ENCODE data around the gene WNT7A.

The WNT7A gene

GRCh38 chr3:13883681-13884080 is 3.8 kb upstream of the WNT7A start:
- H3K36me3 ChIP-seq (ENCODE audit: insufficient read depth, low read length) = no peaks in the 10 kb centered on the region
- WGBS = 66% methylated on average over 2 of the region's 2 CpGs
- H3K9me3 ChIP-seq (ENCODE audit: insufficient read depth, low read depth, low read length) = no peaks in the 10 kb centered on the region
- no peaks in the 10 kb centered on the region; the same call in 1 of the 2 replicates for H3K4me1 ChIP-seq (ENCODE audit: insufficient read depth, low read length)
- H3K27ac ChIP-seq (ENCODE audit: low read depth, low read length) = no peak overlapping the region
- no peak overlapping the region for H3K4me3 ChIP-seq (ENCODE audit: low read length)
- H3K27me3 ChIP-seq (ENCODE audit: insufficient read depth, low read length) = peaks cover 75% of the 10 kb centered on the region
- no peak overlapping the region for H3K9ac ChIP-seq (ENCODE audit: low read depth, low read length)

GRCh38 chr3:13882876-13883275 is 3.0 kb upstream of the WNT7A start:
- Histone ChIP-seq H3K36me3 (ENCODE audit: insufficient read depth, low read length) (no peaks in the 10 kb centered on the region), H3K9me3 (ENCODE audit: insufficient read depth, low read depth, low read length) (no peaks in the 10 kb centered on the region)
- WGBS = 98% methylated on average over 3 of the region's 3 CpGs

DNA sequence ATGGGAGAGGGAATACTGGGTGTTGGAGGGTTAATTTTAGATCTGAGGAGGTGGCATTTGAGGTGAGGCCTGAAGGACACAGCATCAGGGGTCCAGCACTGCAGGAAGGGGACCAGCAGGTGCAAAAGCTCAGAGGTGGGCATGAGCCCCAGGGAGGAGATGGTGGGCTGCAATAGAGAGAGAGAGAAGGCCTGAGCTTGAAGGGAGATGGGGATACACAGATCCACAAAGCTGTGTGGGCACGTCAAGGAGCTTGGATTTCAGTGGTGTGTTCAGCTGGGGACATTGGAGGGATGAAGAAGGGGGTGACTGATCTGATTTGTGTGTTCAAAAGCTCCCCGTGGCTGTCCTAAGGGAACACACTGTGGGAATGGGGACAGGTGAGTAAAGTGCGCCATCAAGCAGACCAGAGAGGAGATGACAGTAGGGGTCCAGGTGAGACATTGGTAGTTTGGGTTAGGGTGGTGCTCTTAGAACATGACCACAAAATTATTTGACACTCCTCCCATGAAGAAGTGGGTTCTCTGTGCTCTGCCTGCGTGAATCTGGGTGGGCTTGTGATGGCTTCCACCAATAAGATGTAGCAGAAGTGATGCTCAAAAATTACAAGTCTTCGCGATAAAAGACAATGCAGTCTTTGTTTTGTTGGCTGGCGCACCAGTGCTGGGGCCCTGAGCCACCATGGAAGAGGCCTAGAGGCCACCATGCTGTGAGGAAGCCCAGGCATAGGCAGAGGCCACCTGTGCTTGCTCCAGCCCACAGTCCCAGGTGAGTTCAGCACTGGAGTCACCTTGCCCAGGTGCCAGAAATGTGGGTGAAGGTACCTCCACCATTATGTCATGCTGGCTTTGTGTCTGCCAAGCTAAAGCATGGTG is 1.9 kb upstream of the WNT7A start:
- Histone ChIP-seq H3K4me1 (ENCODE audit: insufficient read depth, low read length) (no peaks in the 10 kb centered on the region; the same call in 1 of the 2 replicates), H3K36me3 (ENCODE audit: insufficient read depth, low read length) (no peaks in the 10 kb centered on the region), H3K27me3 (ENCODE audit: insufficient read depth, low read length) (peaks cover 85% of the 10 kb centered on the region), H3K4me3 (ENCODE audit: low read length) (no peak overlapping the region), H3K9me3 (ENCODE audit: insufficient read depth, low read depth, low read length) (no peaks in the 10 kb centered on the region), H3K9ac (ENCODE audit: low read depth, low read length) (no peak overlapping the region), H3K27ac (ENCODE audit: low read depth, low read length) (no peak overlapping the region)
- WGBS = 87% methylated on average over 7 of the region's 7 CpGs

More at GRCh38 chr3:13882876-13883275, 3.0 kb upstream of the WNT7A start:
- H3K4me1 ChIP-seq (ENCODE audit: insufficient read depth, low read length) = no peaks in the 10 kb centered on the region; the same call in 1 of the 2 replicates
- H3K27ac ChIP-seq (ENCODE audit: low read depth, low read length) = no peak overlapping the region
- H3K27me3 ChIP-seq (ENCODE audit: insufficient read depth, low read length) = peaks cover 83% of the 10 kb centered on the region
- no peak overlapping the region for H3K9ac ChIP-seq (ENCODE audit: low read depth, low read length)
- H3K4me3 ChIP-seq (ENCODE audit: low read length) = no peak overlapping the region

DNA sequence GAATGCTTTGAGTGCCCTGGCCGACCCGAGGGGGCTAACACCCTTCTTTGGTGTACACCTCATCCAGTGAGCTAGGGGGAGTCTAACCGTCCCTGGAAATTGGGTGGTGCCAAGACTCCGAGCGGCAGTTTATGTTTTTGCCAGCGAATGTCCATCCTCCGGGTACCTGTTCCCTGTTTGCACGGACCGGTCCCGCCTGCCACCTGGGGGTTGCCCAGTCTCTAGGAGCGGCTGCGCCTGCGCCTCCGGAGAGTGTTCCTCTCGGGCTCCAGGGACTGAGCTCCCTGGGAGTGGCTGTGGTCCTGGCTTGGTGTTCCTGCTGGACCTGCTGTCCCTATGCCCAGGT is 913 bp upstream of the WNT7A start:
- Histone ChIP-seq H3K36me3 (ENCODE audit: insufficient read depth, low read length) (no peaks in the 10 kb centered on the region), H3K27ac (ENCODE audit: low read depth, low read length) (no peak overlapping the region), H3K27me3 (ENCODE audit: insufficient read depth, low read length) (peaks cover 91% of the 10 kb centered on the region), H3K9ac (ENCODE audit: low read depth, low read length) (no peak overlapping the region), H3K4me1 (ENCODE audit: insufficient read depth, low read length) (no peaks in the 10 kb centered on the region; the same call in 1 of the 2 replicates), H3K4me3 (ENCODE audit: low read length) (peak overlapping the region; percentile 50), H3K9me3 (ENCODE audit: insufficient read depth, low read depth, low read length) (no peaks in the 10 kb centered on the region)
- WGBS = 7% methylated on average over 15 of the region's 15 CpGs

- Histone ChIP-seq H3K9ac (ENCODE audit: low read depth, low read length) (peak overlapping the region; percentile 5; the same call in 1 of the 2 replicates), H3K9me3 (ENCODE audit: insufficient read depth, low read depth, low read length) (no peaks in the 10 kb centered on the region), H3K36me3 (ENCODE audit: insufficient read depth, low read length) (no peaks in the 10 kb centered on the region), H3K27ac (ENCODE audit: low read depth, low read length) (no peak overlapping the region), H3K27me3 (ENCODE audit: insufficient read depth, low read length) (peaks cover 99% of the 10 kb centered on the region), H3K4me1 (ENCODE audit: insufficient read depth, low read length) (no peaks in the 10 kb centered on the region; the same call in 1 of the 2 replicates), H3K4me3 (ENCODE audit: low read length) (peak overlapping the region; percentile 58)
- WGBS = 1% methylated on average over 64 of the region's 64 CpGs
Observed at GRCh38 chr3:13879102-13879945, 547 bp downstream of the WNT7A start.

DNA sequence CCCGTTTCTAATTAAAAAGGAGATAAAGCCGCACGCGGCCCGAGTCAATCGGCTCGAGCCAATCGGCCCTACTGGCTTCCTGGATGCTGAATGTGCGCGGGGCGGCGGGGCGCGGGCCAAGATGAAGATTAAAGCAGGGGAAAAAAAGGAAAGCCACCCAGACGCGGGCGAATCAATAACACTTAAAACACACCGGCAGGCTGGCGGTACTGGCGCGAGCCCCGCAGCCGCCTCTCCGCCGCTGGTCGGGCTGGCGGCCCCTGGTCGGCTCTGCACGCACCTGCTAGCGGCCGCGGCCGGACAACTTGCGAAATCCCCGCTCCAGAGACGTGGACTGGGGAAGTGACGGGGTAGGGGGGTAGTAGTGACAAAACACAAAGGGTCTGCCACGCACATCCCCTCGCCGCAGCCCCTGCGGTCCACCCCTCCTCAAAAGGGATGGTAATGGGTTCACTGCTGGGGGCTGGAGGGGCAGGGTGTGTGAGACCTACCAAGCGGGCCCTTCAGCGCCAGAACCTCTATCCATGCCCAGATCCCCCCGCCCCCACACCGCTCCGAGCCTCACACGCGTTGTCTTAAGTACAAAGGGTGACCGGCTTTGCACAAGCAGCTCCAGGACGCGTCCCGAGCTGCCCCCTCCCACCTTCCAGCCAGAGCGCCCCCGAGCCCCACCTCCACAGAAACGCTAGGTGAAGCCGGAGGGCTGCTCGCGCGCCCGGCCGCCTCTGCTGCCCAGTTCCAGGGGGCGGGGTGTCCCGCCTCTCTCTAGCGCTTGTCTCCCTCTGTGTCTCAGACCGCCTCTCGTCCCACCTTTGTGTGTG is 1.4 kb downstream of the WNT7A start:
- Histone ChIP-seq H3K9ac (ENCODE audit: low read depth, low read length) (no peak overlapping the region; the same call in 1 of the 2 replicates), H3K4me1 (ENCODE audit: insufficient read depth, low read length) (peaks cover 2% of the 10 kb centered on the region), H3K27ac (ENCODE audit: low read depth, low read length) (no peak overlapping the region), H3K9me3 (ENCODE audit: insufficient read depth, low read depth, low read length) (no peaks in the 10 kb centered on the region), H3K36me3 (ENCODE audit: insufficient read depth, low read length) (no peaks in the 10 kb centered on the region), H3K4me3 (ENCODE audit: low read length) (peak overlapping the region; percentile 58), H3K27me3 (ENCODE audit: insufficient read depth, low read length) (peaks cover 99% of the 10 kb centered on the region)
- 1% methylated on average over 63 of the region's 66 CpGs for WGBS

GRCh38 chr3:13877911-13878280 is 2.0 kb downstream of the WNT7A start:
- Histone ChIP-seq H3K9me3 (ENCODE audit: insufficient read depth, low read depth, low read length) (no peaks in the 10 kb centered on the region), H3K36me3 (ENCODE audit: insufficient read depth, low read length) (no peaks in the 10 kb centered on the region), H3K27me3 (ENCODE audit: insufficient read depth, low read length) (peaks cover 99% of the 10 kb centered on the region), H3K9ac (ENCODE audit: low read depth, low read length) (no peak overlapping the region), H3K4me1 (ENCODE audit: insufficient read depth, low read length) (peaks cover 7% of the 10 kb centered on the region), H3K4me3 (ENCODE audit: low read length) (peak overlapping the region; percentile 58), H3K27ac (ENCODE audit: low read depth, low read length) (no peak overlapping the region)
- 11% methylated on average over 25 of the region's 25 CpGs for WGBS

DNA sequence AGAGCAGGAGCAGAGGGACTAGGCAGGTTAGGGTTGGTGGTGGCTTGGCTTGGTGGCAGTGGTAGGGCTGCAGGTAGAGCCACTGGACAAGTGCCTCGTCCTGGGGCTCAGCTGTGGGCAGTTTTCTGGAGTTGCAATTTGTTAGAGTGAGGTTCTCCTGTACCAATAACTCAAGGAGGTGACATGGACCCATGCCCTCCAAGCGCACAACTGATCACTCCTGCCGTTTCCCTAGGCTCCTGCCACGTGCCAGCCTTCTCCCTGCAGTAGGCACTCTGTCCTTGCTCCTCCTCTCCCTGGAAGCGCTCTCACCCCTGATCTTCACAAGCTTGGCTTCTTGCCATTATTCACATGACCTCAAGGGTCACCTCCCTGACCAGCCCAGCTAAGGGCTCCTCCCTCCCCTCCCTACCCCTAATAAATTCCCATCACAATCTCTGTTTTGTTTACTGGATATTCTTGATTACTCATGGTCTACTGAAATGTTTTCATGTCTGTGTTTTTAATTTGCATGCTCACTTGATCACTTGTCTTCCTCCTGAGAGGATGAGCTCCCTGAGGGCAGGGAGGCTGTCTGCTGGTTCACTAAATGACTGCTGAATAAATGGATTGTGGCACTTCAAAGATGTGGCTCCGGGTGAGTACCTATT is 3.3 kb downstream of the WNT7A start:
- H3K27me3 ChIP-seq (ENCODE audit: insufficient read depth, low read length) = peaks cover 94% of the 10 kb centered on the region
- WGBS = 83% methylated on average over 6 of the region's 6 CpGs

DNA sequence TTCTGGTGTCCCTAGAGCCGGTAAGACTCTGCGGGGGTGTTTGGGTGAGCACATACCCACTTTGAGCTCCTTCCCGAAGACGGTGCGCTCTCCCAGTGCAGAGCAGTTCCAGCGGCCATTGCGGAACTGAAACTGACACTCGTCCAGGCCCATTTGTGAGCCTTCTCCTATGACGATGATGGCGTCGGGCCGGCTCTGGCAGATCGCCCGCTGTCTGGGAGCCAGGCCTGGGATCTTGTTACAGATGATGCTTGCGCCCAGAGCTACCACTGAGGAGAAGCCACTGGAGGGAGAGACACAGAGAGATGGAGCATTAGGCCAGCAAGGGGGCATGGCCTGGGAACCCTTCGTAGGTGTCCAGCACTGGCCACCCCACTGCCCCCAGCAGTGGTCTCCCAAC is 5.0 kb downstream of the WNT7A start:
- no peak overlapping the region for H3K27ac ChIP-seq (ENCODE audit: low read depth, low read length)
- H3K4me1 ChIP-seq (ENCODE audit: insufficient read depth, low read length) = peaks cover 7% of the 10 kb centered on the region
- WGBS = 90% methylated on average over 16 of the region's 16 CpGs
- no peaks in the 10 kb centered on the region for H3K36me3 ChIP-seq (ENCODE audit: insufficient read depth, low read length)
- H3K27me3 ChIP-seq (ENCODE audit: insufficient read depth, low read length) = peaks cover 79% of the 10 kb centered on the region
- no peak overlapping the region for H3K4me3 ChIP-seq (ENCODE audit: low read length)
- H3K9me3 ChIP-seq (ENCODE audit: insufficient read depth, low read depth, low read length) = peaks cover 5% of the 10 kb centered on the region; the same call in 1 of the 2 replicates
- no peak overlapping the region for H3K9ac ChIP-seq (ENCODE audit: low read depth, low read length)

More for the DNA sequence above, 3.3 kb downstream of the WNT7A start:
- Histone ChIP-seq H3K27ac (ENCODE audit: low read depth, low read length) (no peak overlapping the region), H3K4me3 (ENCODE audit: low read length) (no peak overlapping the region), H3K4me1 (ENCODE audit: insufficient read depth, low read length) (peaks cover 7% of the 10 kb centered on the region), H3K9ac (ENCODE audit: low read depth, low read length) (no peak overlapping the region), H3K36me3 (ENCODE audit: insufficient read depth, low read length) (no peaks in the 10 kb centered on the region), H3K9me3 (ENCODE audit: insufficient read depth, low read depth, low read length) (no peaks in the 10 kb centered on the region)

DNA sequence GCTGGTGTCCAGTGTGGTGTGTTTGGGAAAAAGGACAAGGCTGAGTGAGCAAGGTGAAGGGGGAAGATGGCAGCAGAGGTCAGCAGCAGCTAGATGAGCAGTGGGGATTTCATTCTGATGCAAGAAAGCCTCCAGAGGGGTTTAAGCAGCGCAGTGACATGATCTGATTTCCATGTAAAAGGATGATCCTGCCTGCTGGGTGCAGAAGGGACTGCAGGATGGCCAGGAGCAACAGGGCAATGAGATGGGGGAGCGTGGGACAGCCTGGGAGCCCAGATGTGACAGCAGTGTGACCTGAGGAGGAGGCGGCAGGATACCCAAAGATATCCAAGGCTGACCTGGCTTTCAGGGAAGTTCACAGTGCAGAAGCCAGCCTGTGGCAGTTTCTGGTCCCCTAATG is 6.1 kb downstream of the WNT7A start:
- no peak overlapping the region for H3K4me3 ChIP-seq (ENCODE audit: low read length)
- peaks cover 69% of the 10 kb centered on the region for H3K27me3 ChIP-seq (ENCODE audit: insufficient read depth, low read length)
- no peak overlapping the region for H3K9ac ChIP-seq (ENCODE audit: low read depth, low read length)
- H3K4me1 ChIP-seq (ENCODE audit: insufficient read depth, low read length) = peaks cover 7% of the 10 kb centered on the region
- WGBS = 30% methylated on average over 3 of the region's 3 CpGs
- peaks cover 5% of the 10 kb centered on the region; the same call in 1 of the 2 replicates for H3K9me3 ChIP-seq (ENCODE audit: insufficient read depth, low read depth, low read length)
- H3K36me3 ChIP-seq (ENCODE audit: insufficient read depth, low read length) = no peaks in the 10 kb centered on the region
- H3K27ac ChIP-seq (ENCODE audit: low read depth, low read length) = no peak overlapping the region

All from HUES64 (cell line).